Ramos (cell line): ENCODE results near the gene TPRN.

ENCODE experiments used
- in situ Hi-C: fragments of 300-500 bp; cut with MboI; formaldehyde crosslinking; loops from one replicate; pipeline ENCODE4 v1.14.3; 2022; ENCODE audit warnings: low sequenced_read_pairs; ENCODE audit not compliant: unreplicated experiment

The TPRN gene

DNA sequence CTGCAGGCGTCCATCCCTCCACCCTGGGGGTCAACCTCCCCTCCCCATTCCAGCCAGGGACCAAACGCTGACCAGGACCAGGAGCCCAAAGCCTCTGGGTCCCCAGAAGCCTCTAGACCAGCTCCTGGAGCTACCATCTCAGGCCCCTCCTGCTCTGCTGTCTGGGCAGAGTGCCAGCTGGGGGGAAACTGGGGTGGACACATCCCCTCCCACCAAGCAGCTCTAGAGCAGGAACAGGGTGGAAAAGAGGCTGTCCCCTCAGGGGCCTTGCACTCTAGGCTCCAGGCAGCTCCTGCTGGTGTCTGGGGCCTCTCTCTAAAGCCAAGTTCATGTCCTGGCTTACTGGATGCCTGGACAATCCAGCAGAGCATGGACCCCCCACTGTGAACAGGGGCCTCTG, 7.7 kb downstream of the TPRN start:
- in situ Hi-C loops: no loop called here

DNA sequence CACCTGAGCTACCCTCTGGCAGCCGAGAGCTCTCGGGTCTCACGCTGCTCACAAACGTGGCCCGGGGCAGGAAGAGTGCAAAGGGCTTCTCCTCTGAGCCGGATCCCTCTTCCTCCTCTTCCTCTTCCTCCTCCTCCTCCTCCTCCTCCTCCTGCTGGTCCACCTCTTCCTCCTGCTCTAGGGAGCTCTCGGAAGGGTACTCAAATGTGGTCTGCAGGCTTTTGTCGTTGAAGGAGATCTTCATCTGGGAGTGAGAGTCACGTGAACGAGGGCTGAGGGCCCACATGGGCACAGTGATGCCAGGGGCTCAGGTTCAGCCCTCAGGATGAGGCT, 8.1 kb downstream of the TPRN start:
- in situ Hi-C loops: no loop called here

DNA sequence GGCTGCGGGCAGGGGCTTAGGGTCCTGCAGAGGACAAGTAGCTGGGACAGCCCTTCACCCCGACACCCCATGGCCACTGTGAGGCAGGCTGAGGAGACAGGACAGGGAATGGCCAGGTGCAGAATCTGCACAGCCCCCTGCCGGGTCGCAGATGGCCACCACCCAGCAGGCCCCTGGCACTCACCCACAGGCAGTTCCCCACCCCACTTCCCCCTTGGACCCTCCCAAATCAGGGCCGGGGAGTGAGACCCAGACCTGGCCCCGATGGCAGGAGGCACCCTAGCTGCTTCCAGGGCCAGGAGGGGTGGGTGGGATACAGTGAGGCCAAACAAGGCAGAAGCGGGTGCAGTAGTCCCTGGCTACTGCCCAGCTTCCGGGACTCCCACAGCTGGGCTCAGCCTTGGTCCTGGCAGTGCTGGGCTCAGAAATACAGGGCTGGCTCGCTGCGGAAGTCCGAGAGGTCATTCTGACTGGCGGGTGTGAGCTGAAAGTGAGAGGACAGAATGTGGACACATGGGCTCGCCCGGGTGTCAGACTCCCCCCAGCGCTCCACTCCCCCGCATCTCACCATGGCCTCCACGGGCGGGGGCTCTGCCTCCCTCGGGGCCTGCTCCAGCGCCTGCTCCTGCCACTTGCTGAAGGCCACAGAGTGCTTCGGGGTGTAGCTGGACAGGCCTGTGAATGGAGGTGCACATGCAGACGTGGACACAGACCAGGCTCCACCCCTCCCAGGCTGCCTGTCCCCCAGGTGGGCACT, 8.7 kb downstream of the TPRN start:
- in situ Hi-C loops: no loop called here

DNA sequence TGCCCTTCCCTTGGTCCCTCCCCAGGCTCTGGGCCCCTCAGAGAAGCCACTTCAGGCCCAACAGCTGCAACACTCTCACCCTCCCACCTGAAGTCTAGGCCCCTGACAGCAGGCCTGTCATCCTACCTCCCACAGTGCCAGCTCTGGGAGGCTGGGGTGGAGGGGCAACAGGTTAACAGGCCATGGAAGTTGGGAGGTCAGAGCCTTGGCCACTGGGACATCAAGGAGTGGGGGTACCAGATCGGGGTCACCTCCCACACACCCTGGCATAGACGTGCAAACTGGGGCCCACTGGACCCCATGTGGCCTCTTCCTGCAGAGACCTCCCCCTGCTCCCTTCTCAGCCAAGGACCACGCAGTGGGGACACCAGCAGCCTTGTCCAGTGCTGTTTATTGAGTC, 9.3 kb downstream of the TPRN start:
- in situ Hi-C loops: no loop called here

DNA sequence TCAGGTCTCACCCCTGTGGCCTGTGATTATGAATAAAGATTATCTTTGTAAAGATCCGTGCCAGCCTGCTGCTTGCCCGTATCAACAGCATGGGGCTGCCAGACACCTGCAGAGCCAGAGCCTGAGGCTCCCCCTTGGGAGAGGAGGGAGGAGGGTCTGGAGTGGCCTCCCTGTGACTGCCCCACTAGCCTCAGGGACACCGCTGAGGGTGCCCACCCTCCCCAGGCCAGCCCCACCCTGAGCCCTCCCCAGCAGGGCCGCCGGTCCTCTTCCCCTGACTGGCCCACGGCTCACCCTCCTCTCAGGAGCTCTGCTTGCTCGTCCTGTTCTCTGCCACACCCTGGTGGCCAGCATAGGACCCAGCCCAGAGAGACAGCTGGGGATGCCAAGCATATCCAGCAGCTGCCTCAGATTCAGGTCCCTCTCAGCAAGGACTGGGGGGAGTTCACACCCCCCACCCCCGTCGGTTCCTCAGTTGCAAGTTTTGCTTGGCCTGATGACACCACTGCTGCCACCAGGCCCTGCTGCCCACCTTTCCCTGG, 10.2 kb downstream of the TPRN start:
- in situ Hi-C loops: no loop called here

DNA sequence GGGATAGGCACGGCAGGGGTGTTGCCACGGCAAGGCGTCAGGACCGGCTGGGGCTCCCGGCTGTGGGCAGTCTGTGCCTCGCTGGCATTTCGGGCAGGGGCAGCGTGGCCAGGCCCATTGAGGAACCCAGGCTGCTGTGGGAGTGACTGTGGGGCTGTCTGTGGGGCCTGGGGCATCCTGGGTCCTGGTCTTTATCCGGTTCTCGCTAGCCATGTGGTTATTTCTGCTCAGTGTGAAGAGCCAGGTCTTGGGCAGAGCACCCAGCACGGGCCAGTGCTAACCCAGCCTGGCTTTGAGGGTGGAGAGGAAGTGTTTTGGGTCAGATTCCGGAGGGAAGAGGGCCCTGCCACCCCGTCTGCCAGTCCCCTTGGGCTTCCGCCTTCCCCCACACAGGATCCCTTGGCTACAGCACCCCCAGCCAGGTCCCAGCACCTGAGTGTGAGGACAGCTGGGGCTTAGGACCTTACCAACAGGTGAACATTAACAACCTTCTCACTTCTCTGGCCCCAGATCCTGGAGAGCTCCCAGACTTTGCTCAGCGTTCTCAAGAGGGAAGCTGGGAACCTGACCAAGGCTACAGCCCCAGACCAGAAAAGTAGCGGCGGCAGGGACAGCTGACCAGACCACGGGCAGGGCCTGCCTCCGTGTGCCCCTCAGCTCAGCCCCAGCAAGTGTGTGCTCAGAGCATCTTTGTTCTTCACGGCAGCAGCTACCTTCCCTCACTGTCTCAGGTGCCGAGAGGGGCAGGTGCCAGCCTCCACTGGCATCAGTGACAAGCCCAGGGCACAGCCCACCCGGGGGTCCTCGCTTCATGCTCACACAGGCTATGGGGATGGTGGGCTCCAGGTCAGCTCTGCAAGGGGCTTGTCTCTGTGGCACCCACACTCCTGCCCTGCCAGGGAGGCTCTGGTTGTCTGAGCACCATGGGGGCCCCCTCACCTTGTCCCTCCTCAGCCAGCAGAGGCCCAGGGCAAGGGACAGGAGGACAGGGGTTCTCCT, 10.9 kb downstream of the TPRN start:
- in situ Hi-C loops: no loop called here

DNA sequence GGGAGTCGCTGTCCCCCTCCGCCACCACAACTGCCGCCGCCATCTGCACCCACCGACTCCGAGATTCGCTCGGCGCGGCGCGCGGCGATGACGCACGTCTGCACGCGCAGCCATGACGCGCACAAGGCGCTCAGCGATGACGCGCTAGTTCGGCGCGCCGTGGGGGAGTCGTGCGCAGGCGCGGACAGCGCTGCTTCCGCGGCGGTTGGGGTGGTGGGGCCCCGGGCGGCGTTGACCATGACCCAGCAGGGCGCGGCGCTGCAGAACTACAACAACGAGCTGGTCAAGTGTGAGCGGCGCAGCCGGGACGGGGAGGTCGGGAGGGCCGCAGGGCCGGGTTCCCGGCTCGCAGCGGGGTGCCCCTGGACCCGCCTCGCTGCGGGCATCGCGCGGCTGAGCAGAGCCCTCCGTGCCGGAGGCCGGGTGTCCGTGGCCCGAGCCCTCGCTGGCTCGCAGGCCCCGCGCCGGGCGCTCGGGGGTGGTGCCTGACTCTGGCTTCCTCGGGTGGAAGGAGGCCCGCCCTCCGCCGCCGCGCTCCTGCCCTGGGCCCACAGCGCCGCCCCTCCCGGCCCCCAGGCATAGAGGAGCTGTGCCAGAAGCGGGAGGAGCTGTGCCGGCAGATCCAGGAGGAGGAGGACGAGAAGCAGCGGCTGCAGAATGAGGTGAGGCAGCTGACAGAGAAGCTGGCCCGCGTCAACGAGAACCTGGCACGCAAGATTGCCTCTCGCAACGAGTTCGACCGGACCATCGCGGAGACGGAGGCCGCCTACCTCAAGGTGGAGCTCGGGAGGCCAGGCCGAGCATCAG, 11.8 kb downstream of the TPRN start, which contains the start of the genes ANAPC2 and SSNA1:
ANAPC2 (minus strand) TSS at position 71 of the 807 bp plus-strand sequence; CDS start at position 43, 28 bp downstream.
SSNA1 (plus strand) TSS at position 187 of the 807 bp plus-strand sequence; CDS start at position 238, 51 bp downstream.
- in situ Hi-C loops: no loop called here

DNA sequence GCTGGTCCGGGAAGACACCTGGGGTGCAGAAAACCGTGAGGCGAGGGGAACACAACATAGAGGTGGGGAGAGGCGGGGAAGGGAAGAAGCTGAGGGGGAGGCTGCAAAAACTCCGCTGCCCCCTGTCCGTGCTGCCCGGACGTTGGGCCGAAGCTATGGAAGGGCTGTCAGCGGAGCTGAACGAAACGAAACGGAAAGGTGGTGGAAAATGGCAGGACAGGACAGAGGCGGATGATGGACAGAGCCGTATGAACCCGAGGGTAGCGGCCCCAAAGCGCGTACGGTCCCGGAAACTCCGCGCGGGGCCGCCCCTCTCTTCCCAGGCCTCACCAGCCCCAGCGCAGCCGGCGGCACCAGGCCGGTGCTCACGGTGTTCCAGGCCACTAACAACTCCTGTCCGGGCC, 12.5 kb downstream of the TPRN start:
- in situ Hi-C loops: no loop called here

DNA sequence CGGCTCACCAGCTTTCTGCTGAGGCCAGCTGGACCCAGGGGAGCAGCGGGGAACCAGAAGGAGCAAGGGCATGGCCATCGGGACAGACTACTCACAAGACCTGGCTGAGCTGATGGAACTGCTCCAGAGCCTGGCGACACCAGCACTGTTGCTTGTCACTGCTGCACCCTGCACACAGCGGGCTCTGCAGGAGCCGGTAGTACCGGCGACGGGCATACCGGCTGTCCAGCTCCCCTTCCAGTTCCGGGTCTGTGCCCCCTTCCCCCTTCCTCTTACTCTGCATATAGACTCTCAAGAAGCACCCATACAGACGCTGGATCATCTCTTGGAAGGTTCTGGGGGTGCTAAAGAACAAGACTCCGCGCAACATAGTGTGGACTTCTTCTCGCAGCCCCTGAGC, 13.2 kb downstream of the TPRN start:
- in situ Hi-C loops: no loop called here

DNA sequence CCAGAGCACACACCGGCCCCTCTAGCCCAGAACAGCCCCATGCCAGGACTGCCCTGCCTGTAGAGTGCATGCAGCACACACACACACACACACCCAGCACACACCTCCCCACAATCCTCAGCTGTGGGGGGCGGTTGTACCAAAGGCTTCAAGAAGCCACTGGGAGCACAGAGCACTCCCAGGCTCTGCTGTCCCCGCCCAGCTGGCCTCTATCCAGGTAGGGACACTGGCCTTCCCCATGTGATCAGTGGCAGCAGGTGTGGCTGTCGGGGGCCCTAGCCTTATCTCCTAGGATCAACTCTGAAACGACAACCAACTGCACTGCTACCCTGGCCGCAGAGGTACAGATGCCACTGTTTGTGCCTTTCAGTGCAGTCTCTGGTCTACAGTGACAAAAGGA, 14.2 kb downstream of the TPRN start:
- in situ Hi-C loops: no loop called here

DNA sequence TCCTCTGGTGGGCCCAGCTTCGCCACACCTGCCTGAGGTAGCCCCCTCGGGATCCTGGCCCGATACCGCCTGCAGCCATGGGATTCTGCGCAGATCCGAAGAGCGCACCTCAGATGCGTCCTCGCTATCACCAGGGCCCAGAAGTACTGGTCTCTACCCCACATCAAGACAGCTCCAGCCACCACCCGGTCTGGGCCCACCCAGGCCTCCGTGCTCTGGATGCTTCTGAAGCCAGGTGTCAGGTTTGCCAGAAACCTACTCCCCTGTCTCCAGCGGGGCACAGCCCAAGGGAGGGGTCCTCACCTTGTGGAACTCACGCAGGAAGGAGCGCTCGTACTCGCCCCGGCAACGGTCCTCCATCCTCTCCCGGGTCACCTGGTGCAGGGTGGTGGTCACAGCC, 14.6 kb downstream of the TPRN start:
- in situ Hi-C loops: no loop called here

DNA sequence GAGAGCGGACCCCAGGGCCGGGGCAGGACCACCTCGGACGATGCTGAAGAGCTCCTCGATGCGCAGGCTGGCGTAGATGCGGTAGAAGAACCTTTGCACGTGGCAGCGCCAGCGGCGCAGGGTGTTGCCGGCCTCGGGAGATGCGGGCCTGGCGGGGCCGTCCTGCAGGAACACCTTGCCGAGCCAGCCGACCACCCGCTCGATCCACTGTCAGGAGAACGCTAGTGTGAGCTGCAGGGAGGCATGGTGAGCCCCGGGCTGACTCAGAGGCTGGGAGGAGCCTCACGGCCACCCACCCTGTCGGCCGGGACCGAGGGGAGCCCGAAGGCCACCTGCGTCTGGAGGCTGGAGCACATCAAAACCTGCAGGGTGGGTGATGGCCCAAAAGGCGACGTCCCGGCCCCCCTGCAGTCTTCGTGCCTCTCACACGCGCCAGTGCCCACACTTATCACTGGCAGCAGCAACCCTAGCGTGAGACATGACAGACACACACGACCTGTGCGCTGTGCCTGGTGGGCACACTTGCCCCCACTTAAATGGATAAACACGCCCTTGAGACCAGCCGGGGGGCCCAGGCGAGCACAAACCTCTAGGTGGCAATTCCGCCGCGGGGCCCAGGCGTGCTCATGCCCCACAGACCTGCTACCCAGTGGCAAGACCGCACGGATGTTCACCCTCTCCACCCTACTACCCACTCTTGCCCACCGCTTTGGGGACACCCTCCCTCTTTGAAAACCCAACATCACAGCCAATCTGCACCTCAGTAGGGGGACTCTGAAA, 15.5 kb downstream of the TPRN start:
- in situ Hi-C loops: no loop called here

DNA sequence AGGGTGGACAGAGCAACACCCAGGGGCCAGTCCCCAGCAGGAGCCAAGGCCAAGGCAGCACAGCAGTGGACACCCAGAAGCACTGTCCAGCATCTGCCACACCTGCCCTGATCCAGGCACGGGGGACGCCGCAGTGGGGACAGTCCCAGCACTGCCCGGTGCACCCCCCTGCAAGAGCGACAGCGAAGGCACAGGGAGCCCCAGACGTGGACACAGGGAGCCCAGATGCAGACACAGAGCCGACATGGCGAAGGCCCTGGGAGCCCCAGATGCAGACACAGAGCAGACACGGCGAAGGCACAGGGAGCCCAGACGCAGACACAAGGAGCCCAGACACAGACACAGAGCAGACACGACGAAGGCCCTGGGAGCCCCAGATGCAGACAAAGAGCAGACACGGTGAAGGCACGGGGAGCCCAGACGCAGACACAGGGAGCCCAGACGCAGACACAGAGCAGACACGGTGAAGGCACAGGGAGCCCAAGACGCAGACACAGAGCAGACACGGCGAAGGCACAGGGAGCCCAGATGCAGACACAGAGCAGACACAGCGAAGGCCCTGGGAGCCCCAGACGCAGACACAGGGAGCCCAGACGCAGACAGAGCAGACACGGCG, 16.5 kb downstream of the TPRN start:
- in situ Hi-C loops: no loop called here

DNA sequence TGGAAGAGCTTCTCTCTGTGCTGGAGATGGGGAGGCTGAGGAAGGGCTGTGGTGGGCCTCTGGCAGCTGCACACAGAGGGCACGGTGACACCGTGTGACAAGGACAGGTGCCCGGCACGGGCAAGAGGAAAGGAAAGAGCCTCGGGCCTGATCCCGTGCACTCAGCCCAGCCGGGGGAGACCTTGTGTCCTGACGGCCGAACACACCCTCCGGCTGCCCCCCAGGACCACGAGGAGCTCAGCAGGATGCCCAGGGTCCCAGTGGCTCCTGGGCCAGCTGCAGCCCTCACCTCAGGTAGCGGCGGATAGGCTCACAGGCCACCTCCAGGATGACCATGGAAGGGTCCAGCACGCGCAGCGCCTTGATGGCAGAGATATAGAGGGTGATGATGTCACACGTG, 17.7 kb downstream of the TPRN start:
- in situ Hi-C loops: no loop called here

DNA sequence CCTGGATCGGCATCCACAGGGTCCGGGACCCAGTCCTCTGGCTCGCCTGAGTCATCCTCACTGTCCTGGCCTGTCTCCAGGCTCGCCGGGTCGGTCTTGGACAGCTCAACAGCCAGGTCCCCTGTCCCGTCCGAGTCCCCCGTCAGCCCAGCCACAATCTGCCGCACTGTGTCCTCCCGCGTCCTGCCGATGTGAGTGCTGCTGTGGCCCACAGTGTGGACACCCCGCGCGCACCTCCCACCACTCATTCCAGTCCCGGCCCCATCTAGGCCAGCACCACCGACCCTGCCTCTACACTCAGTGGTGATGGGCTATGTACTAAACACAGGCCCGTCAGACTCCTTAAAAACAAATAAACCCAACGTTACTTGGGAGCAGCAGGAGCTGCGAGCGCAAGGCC, 18.9 kb downstream of the TPRN start:
- in situ Hi-C loops: no loop called here

DNA sequence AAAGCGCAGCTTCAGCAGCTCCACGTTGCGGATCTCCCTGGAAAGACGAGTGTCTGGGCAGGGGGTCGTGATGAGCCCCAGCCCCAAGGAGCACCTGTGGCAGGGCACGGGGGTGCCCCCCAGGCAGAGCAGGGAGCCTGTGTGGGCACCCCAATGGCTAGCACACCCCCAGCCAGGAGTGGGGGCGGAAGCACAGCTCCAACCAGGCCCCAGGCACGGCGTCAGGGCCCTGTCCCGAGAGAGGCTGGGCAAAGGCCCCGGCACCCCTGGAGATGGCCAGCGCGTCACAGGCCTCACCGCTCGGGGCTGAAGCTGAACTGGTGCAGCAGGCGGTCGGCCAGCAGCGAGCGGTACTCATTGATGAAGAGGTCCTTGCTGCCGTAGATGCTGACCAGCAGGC, 20.1 kb downstream of the TPRN start:
- in situ Hi-C loops: no loop called here

DNA sequence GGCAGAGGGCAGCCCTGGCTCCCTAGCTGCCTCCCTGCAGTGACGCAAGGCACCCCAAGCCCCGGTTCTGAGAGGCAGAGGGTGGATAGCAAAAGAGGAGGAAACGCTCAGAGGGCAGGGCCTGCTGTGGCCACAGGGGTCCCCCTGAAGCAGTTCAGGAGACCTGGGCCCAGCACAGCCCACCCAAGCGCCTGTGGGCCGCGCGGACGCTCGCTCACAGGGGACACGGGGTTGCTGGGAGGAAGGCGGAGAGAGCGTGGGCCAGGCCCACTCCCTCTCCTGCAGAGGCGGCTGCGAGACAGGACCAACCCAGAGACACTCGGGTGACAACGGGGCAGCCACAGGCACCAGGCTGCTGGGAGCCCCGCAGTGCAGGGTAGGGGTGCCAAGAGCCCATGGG, 20.8 kb downstream of the TPRN start:
- in situ Hi-C loops: no loop called here

DNA sequence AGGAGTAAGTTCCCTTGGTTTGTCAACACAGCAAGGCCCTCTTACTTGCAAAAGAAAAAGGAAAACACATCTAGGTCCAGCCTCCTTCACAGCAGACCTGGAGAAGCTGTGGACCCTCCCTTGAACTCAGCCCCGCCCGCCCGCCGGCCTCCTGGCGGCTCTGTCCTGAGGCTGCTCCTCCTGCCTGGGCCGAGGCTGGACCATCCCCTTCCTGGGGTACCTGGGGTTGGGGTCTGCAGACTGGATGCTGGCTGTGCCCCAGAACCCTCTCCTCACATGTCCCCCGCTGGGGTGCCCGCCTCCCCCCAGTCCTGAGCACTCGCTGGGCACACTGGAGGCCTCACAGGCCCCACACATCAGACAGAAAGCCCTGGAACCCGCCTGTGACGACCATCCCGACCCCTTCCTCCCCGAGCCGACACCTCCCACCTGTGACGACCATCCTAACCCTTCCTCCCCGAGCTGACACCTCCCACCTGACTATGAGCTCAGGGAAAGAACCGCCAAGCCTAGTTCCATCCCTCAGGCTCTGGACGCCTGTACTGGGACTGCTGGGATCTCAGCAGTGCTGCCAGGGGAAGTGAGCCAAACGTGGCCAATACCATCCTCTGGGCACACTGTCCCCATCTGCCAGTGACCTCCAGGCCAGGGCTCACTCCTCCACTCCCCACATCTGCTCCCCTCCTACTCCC, 21.5 kb downstream of the TPRN start:
- in situ Hi-C loops: no loop called here
